Colonic mucosa (tissue), 4 donors: Measurements from ENCODE around the gene NEK5. TPM values are rescaled to one million over a fixed set of nuclear protein-coding genes. Genes with fewer than 3 reads are reported as not detected.
"Not testable (repeated sequence)": the region's sequence is repeated elsewhere in the genome, so short reads cannot be mapped to it uniquely, and the experiment has no call there.

Source experiments
- DNase-seq: peaks from one replicate; pipeline ENCODE4 v3.0.0-alpha.2; 2020
- H3K27ac ChIP-seq: fragments of 200-600 bp; one replicate; pipeline ENCODE4 v1.8.0; 2021
- H3K27me3 ChIP-seq: fragments of 200-600 bp; one replicate; pipeline ENCODE4 v1.8.0; 2021
- H3K36me3 ChIP-seq: fragments of 200-600 bp; one replicate; pipeline ENCODE4 v1.8.0; 2021
- H3K4me1 ChIP-seq: fragments of 200-600 bp; one replicate; pipeline ENCODE4 v1.8.0; 2021; ENCODE audit warnings: mild to moderate bottlenecking
- H3K4me3 ChIP-seq: fragments of 200-600 bp; one replicate; pipeline ENCODE4 v1.8.0; 2021
- H3K9ac ChIP-seq, 2 donors: one replicate each; pipeline ENCODE4 v1.7.0; 2013; ENCODE audit warnings: control low read depth in 2 of 2, low read depth in 2 of 2, low read length in 2 of 2
- H3K9me3 ChIP-seq: fragments of 200-600 bp; one replicate; pipeline ENCODE4 v1.8.0; 2021
- intact Hi-C: fragments of 100-400 bp; cut with DNase I; formaldehyde crosslinking; loops from one replicate; pipeline ENCODE4 v1.14.1; 2022
- total RNA-seq, 2 donors: library from RNA; stranded (reverse); fragmentation: NEBNext Ultra II Directional in 1 of 2; extraction: Animal tissue kit (Norgen Biotek cat#: 25700) in 1 of 2; gene quantifications; one replicate each; pipeline ENCODE4 v1.2.1, GENCODE V29; 2021
- TF ChIP-seq, protein P1 (sequence below): fragments of 200-600 bp; IDR thresholded peaks from one replicate; pipeline ENCODE4 v1.8.0; 2022; ENCODE audit warnings: antibody characterized with exemption, mild to moderate bottlenecking
- donor health status: healthy.
- donor health status: DM: no; HTN: no; CAD: no.
- donor health status: DM: no; HTN: no; CAD: no.

The NEK5 gene
- total RNA-seq, 2 donors from 2014 or later: 0.24 to 0.25 TPM

DNA sequence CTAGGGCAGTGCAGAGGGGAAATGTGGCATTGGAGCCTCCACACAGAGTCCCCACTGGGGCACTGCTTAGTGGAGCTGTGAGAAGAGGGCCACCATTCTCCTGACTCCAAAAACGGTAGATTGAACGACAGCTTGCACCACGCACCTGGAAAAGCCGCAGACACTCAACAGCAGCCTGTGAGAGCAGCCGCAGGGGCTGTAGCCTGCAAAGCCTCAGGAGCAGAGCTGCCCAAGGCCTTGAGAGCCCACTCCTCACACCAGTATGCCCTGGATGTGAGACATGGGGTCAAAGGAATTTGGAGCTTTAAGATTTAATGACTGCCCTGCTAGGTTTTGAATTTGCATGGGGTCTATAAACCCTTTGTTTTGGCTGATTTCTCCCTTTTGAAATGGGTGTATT, 31.7 kb downstream of the NEK5 start:
- H3K36me3 ChIP-seq: no peaks in the 10 kb centered on the region
- TF ChIP-seq, protein P1, sequence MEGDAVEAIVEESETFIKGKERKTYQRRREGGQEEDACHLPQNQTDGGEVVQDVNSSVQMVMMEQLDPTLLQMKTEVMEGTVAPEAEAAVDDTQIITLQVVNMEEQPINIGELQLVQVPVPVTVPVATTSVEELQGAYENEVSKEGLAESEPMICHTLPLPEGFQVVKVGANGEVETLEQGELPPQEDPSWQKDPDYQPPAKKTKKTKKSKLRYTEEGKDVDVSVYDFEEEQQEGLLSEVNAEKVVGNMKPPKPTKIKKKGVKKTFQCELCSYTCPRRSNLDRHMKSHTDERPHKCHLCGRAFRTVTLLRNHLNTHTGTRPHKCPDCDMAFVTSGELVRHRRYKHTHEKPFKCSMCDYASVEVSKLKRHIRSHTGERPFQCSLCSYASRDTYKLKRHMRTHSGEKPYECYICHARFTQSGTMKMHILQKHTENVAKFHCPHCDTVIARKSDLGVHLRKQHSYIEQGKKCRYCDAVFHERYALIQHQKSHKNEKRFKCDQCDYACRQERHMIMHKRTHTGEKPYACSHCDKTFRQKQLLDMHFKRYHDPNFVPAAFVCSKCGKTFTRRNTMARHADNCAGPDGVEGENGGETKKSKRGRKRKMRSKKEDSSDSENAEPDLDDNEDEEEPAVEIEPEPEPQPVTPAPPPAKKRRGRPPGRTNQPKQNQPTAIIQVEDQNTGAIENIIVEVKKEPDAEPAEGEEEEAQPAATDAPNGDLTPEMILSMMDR: no peak
- H3K9me3 ChIP-seq: no peaks in the 10 kb centered on the region
- DNase-seq: no peak
- no peaks in the 10 kb centered on the region for H3K27me3 ChIP-seq
- H3K4me1 ChIP-seq: no peaks in the 10 kb centered on the region
- H3K27ac ChIP-seq: no peak overlapping the region
- H3K4me3 ChIP-seq: no peak overlapping the region
- intact Hi-C loops: no loop called here
- no peak overlapping the region for H3K9ac ChIP-seq

DNA sequence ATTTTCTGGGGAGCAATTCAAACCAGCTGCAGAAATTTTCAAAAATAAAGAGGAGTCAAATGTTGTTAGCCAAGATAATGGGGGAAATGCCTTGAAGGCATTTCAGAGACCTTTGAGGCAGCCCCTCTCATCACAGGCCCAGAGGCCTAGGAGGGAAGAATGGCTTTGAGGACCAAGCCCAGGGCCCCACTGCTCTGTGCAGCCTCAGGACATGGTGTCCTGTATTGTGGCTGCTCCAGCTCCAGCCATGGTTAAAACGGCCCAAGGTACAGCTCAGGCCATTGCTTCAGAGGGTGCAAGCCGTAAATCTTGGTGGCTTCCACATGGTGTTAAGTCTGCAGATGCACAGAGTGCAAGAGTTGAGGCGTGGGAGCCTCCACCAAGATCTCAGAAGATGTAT, 32.1 kb downstream of the NEK5 start:
- intact Hi-C loops: no loop called here
- Histone ChIP-seq H3K9ac (no peak overlapping the region), H3K4me1 (no peaks in the 10 kb centered on the region), H3K27me3 (no peaks in the 10 kb centered on the region), H3K27ac (no peak overlapping the region), H3K4me3 (no peak overlapping the region), H3K36me3 (no peaks in the 10 kb centered on the region), H3K9me3 (no peaks in the 10 kb centered on the region)
- TF ChIP-seq, protein P1: no peak
- DNase-seq: no peak

DNA sequence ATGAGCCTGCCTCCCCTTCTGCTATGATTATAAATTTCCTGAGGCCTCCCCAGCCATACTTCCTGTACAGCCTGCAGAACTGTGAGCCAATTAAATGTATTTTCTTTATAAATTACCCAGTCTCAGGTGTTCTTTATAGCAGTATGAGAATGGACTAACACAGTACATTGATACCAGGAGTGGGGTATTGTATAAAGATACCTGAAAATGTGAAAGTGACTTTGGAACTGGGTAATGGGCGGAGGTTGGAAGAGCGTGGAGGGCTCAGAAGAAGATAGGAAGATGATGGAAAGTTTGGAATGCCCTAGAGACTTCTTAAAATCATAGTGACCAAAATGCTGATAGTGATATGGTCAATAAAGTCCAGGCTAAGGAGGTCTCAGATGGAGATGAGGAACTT, 32.8 kb downstream of the NEK5 start:
- no peaks in the 10 kb centered on the region for H3K27me3 ChIP-seq
- no peak for DNase-seq
- intact Hi-C loops: no loop called here
- TF ChIP-seq, protein P1: no peak
- H3K9ac ChIP-seq: no peak overlapping the region
- no peaks in the 10 kb centered on the region for H3K4me1 ChIP-seq
- H3K36me3 ChIP-seq: no peaks in the 10 kb centered on the region
- H3K9me3 ChIP-seq: no peaks in the 10 kb centered on the region
- H3K27ac ChIP-seq: no peak overlapping the region
- H3K4me3 ChIP-seq: no peak overlapping the region

DNA sequence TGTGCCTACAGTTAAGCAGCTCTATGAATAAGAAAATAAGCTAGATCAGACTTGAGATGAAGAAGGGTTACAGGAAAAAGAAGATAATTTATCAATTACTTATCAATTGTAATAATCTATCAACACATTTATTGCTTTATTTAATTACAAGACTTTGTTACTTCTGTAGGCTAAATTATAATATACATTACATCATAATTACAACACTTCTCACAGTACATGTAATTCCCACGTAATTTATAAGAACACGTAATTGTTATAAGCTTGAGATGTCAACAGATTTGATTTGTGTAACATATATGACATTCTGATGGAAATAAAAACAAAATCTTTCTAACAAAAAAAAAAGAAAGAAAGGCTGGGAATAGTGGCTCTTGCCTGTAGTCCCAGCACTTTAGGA, 36.8 kb downstream of the NEK5 start:
- Histone ChIP-seq H3K4me1 (no peaks in the 10 kb centered on the region), H3K4me3 (no peak overlapping the region), H3K9ac (no peak overlapping the region), H3K36me3 (no peaks in the 10 kb centered on the region), H3K27me3 (no peaks in the 10 kb centered on the region), H3K9me3 (no peaks in the 10 kb centered on the region), H3K27ac (no peak overlapping the region)
- TF ChIP-seq, protein P1: no peak
- intact Hi-C loops: no loop called here
- no peak for DNase-seq

DNA sequence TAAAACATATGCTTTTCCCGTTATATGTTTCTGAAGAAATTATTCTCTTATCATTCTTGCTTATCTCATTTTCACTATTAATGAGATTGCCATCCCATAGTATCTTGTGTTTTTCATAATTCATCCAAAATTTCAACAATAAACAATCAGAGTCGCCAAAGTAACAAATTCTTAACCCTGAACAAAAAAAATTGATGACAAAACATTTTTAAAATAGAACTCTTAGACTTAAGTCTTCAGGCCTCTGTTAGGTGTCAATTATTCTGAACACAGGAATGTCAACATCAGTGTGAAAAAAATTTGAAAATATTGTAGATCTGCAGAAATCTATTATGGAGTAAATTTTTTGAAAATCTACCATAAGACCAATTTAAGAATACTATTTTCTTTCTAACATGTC, 37.4 kb downstream of the NEK5 start:
- no peaks in the 10 kb centered on the region for H3K4me1 ChIP-seq
- no peak overlapping the region for H3K9ac ChIP-seq
- H3K27me3 ChIP-seq: no peaks in the 10 kb centered on the region
- no peak overlapping the region for H3K27ac ChIP-seq
- no peak for DNase-seq
- intact Hi-C loops: no loop called here
- TF ChIP-seq, protein P1: no peak
- H3K9me3 ChIP-seq: no peaks in the 10 kb centered on the region
- no peak overlapping the region for H3K4me3 ChIP-seq
- H3K36me3 ChIP-seq: no peaks in the 10 kb centered on the region

DNA sequence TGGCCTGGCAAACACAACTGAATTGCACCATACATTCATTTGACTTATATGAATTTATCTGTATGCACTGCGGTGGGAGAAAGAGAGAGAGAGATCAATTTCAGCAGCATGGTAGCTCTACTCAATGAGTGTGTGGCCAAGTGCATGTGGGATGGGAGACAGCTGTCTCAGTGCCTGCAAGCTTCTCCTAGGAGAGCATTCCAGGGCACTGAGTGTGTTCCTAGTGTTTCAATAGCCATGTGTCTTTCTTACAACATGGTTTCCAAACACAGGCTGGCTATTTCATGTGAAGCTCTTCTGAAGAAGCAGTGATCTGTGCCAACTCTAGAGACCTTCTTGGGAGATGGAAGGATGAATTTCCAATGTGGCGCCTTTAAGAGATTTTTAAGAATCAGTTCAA, 43.5 kb downstream of the NEK5 start:
- no peak for DNase-seq
- intact Hi-C loops: no loop called here
- Histone ChIP-seq H3K9me3 (no peaks in the 10 kb centered on the region), H3K4me1 (no peaks in the 10 kb centered on the region), H3K36me3 (no peaks in the 10 kb centered on the region), H3K9ac (no peak overlapping the region), H3K27me3 (no peaks in the 10 kb centered on the region), H3K4me3 (no peak overlapping the region), H3K27ac (no peak overlapping the region)
- TF ChIP-seq, protein P1: no peak

DNA sequence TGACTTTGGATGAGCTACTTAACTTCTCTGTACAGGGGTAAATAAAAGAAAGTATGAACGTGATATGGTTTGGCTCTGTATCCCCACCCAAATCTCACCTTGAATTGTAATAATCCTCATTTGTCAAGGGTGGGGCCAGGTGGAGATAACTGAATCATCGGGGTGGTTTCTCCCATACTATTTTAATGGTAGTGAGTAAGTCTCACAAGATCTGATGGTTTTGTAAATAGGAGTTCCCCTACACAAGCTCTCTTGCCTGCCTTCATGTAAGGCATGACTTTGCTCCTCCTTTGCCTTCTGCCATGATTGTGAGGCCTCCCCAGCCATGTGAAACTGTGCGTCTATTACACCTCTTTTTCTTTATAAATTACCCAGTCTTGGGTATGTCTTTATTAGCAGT, 43.9 kb downstream of the NEK5 start:
- H3K9ac ChIP-seq, intact Hi-C loops, H3K4me3 ChIP-seq, DNase-seq, H3K27ac ChIP-seq, H3K4me1 ChIP-seq, H3K36me3 ChIP-seq, H3K9me3 ChIP-seq, H3K27me3 ChIP-seq: not testable (repeated sequence)
